OCI-LY7 (cell line): ENCODE measurements around the gene CACNA2D4.

ENCODE experiments used
- EZH2phosphoT487 ChIP-seq: fragments of 200-600 bp; sonication (generic); IDR thresholded peaks from 2 replicates; pipeline ENCODE4 v1.6.1; 2018; ENCODE audit warnings: low read depth, borderline replicate concordance, mild to moderate bottlenecking, mixed run types, antibody characterized with exemption, low read length, moderate library complexity, mixed read lengths
- TF ChIP-seq, protein P1 (sequence below): fragments of 200-600 bp; sonication (generic); conservative IDR thresholded peaks from 2 replicates; pipeline ENCODE4 v1.5.1; 2014; ENCODE audit warnings: mild to moderate bottlenecking, antibody characterized with exemption, low read length, moderate library complexity, mixed read lengths

DNA sequence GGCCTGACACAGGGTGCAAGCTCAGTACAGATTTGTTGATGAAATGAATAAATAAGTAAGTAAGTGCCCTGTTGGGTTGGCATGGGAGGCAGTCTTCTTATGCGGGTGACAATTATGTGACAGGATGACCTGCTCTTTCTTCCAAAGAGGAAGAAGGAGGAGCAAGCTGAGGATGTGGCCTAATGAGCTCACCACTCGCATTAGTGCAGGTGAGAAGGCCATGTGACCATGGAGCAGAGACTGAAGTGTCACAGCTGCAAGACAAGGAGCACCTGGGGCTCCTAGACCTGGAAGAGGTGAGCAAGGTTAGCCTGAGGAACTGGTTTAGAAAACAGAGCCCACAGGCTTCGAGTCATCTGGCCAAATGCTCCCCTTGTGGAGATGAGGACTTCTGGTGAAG lies 63.2 kb downstream of the CACNA2D4 start:
- TF ChIP-seq, protein P1, sequence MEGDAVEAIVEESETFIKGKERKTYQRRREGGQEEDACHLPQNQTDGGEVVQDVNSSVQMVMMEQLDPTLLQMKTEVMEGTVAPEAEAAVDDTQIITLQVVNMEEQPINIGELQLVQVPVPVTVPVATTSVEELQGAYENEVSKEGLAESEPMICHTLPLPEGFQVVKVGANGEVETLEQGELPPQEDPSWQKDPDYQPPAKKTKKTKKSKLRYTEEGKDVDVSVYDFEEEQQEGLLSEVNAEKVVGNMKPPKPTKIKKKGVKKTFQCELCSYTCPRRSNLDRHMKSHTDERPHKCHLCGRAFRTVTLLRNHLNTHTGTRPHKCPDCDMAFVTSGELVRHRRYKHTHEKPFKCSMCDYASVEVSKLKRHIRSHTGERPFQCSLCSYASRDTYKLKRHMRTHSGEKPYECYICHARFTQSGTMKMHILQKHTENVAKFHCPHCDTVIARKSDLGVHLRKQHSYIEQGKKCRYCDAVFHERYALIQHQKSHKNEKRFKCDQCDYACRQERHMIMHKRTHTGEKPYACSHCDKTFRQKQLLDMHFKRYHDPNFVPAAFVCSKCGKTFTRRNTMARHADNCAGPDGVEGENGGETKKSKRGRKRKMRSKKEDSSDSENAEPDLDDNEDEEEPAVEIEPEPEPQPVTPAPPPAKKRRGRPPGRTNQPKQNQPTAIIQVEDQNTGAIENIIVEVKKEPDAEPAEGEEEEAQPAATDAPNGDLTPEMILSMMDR = no peak
- no peak for TF ChIP-seq EZH2phosphoT487
